GM12873 (cell line): ENCODE measurements around the gene DNAJA3.

Source experiments
- TF ChIP-seq, protein P1 (sequence below): IDR thresholded peaks from 2 replicates; pipeline ENCODE4 v1.5.1; 2012; ENCODE audit warnings: low read depth, mild to moderate bottlenecking, moderate library complexity, low read length, control low read depth; ENCODE audit not compliant: insufficient read depth; ENCODE audit errors: missing control alignments

Gene DNAJA3

DNA sequence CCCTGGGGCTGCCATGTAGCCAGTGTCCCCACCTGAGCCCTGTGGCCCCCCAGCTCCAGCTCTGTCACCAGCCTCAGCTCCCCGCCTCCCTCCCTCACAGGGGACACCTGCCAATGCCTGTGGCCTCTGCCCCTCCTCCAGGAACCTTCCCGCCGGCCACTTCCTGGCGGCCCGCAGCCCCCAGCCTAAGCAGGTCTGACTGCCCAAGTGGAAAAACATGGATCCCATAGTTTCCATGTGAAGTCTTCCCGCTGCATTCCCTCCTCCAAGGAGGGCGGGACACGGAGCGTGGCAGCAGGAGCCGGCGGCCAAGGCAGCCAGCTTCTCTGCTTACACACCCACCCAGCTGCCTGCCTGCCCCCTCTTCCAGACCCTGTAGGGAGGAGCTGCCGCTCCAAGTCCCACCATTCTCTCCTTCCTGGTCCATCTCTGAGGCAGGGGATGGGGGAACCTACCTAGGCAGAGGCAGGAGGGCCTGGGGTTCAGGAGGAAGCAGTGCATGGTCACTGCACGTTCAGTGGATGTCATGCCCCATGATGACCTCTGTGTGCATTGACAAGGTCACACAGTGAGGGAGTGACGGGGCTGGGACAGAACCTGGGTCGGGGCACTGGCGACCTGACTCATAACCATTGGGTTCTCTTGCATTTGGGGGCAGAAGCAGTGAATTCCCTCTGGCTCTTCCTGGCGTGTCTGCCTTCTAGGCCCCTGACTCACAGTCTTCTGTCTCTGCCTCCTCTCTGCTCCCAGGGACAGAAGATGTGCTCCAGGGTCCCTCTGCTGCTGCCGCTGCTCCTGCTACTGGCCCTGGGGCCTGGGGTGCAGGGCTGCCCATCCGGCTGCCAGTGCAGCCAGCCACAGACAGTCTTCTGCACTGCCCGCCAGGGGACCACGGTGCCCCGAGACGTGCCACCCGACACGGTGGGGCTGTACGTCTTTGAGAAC lies 45.3 kb upstream of the DNAJA3 start:
- TF ChIP-seq, protein P1, sequence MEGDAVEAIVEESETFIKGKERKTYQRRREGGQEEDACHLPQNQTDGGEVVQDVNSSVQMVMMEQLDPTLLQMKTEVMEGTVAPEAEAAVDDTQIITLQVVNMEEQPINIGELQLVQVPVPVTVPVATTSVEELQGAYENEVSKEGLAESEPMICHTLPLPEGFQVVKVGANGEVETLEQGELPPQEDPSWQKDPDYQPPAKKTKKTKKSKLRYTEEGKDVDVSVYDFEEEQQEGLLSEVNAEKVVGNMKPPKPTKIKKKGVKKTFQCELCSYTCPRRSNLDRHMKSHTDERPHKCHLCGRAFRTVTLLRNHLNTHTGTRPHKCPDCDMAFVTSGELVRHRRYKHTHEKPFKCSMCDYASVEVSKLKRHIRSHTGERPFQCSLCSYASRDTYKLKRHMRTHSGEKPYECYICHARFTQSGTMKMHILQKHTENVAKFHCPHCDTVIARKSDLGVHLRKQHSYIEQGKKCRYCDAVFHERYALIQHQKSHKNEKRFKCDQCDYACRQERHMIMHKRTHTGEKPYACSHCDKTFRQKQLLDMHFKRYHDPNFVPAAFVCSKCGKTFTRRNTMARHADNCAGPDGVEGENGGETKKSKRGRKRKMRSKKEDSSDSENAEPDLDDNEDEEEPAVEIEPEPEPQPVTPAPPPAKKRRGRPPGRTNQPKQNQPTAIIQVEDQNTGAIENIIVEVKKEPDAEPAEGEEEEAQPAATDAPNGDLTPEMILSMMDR, result no peak

DNA sequence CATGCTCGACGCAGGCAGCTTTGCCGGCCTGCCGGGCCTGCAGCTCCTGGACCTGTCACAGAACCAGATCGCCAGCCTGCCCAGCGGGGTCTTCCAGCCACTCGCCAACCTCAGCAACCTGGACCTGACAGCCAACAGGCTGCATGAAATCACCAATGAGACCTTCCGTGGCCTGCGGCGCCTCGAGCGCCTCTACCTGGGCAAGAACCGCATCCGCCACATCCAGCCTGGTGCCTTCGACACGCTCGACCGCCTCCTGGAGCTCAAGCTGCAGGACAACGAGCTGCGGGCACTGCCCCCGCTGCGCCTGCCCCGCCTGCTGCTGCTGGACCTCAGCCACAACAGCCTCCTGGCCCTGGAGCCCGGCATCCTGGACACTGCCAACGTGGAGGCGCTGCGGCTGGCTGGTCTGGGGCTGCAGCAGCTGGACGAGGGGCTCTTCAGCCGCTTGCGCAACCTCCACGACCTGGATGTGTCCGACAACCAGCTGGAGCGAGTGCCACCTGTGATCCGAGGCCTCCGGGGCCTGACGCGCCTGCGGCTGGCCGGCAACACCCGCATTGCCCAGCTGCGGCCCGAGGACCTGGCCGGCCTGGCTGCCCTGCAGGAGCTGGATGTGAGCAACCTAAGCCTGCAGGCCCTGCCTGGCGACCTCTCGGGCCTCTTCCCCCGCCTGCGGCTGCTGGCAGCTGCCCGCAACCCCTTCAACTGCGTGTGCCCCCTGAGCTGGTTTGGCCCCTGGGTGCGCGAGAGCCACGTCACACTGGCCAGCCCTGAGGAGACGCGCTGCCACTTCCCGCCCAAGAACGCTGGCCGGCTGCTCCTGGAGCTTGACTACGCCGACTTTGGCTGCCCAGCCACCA lies 44.4 kb upstream of the DNAJA3 start:
- TF ChIP-seq, protein P1, result no peak

DNA sequence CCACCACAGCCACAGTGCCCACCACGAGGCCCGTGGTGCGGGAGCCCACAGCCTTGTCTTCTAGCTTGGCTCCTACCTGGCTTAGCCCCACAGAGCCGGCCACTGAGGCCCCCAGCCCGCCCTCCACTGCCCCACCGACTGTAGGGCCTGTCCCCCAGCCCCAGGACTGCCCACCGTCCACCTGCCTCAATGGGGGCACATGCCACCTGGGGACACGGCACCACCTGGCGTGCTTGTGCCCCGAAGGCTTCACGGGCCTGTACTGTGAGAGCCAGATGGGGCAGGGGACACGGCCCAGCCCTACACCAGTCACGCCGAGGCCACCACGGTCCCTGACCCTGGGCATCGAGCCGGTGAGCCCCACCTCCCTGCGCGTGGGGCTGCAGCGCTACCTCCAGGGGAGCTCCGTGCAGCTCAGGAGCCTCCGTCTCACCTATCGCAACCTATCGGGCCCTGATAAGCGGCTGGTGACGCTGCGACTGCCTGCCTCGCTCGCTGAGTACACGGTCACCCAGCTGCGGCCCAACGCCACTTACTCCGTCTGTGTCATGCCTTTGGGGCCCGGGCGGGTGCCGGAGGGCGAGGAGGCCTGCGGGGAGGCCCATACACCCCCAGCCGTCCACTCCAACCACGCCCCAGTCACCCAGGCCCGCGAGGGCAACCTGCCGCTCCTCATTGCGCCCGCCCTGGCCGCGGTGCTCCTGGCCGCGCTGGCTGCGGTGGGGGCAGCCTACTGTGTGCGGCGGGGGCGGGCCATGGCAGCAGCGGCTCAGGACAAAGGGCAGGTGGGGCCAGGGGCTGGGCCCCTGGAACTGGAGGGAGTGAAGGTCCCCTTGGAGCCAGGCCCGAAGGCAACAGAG lies 43.5 kb upstream of the DNAJA3 start:
- TF ChIP-seq, protein P1, result no peak

DNA sequence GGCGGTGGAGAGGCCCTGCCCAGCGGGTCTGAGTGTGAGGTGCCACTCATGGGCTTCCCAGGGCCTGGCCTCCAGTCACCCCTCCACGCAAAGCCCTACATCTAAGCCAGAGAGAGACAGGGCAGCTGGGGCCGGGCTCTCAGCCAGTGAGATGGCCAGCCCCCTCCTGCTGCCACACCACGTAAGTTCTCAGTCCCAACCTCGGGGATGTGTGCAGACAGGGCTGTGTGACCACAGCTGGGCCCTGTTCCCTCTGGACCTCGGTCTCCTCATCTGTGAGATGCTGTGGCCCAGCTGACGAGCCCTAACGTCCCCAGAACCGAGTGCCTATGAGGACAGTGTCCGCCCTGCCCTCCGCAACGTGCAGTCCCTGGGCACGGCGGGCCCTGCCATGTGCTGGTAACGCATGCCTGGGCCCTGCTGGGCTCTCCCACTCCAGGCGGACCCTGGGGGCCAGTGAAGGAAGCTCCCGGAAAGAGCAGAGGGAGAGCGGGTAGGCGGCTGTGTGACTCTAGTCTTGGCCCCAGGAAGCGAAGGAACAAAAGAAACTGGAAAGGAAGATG lies 42.8 kb upstream of the DNAJA3 start:
- TF ChIP-seq, protein P1, result no peak

DNA sequence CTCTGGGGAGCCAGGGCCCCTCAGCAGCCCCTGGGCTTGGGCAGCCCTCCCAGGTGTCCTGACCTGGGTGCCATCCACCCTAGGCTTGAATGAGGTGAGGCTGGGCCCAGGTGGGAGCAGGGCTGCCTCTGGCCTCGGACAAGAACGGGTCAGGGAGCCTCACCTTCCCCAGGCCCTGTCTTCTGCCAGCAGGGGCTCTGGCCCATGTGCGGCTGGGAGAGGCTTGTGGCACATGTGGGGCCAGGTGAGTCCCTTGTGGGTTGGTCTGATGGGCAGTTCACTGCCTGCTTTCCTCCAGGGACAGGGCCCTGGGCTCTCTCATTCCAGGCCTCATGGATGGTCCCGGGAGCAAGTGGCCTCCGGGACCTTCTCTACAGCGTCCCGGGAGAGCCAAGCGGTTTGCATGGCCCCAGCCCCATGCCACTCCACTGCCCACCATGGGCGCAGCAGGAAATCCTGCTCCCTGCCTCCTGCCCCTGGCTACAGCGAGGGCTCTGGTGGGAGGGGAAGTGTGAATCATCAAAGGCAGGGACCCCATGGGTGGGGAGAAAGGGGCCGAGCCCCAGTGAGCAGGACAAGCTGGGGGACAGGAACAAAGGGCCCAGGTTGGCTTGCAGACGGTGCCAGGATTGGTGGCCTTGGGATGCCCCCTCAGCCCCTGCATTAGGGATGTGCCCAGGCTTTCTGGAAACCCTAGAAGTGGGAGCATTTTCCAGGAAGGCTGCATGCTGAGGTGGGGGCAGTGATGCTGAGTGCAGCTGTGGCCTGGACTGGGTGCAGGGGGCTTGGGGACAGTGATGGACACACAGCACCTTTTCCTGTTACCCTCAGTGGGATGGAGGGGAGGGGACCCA lies 41.9 kb upstream of the DNAJA3 start:
- TF ChIP-seq, protein P1, result no peak

DNA sequence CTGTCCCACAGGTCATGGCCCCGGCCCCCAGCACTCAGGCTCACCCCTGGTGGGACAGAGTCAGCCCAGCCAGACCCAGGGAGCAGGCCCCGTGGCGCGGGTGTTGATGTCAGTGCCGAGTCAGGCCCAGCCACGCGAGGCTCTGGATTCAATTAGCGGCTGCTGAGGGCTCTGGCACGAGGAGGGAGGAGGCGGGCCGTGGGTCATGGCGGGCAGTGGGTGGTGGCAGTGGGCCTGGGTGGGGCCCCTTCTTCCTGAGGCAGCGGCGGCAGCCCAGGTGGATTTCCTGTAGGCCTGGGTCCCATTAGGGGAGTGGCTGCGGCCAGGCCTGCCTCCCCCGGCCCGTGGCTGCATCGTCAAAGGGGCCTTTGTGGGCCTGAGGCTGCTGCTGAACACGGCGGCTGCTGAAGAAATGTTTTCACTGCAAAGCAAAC lies 41.1 kb upstream of the DNAJA3 start:
- TF ChIP-seq, protein P1, result no peak
